Left kidney (tissue), 2 donors: ENCODE data around the gene LEO1. TPM values are rescaled to one million over a fixed set of nuclear protein-coding genes. Genes with fewer than 3 reads are reported as not detected.
A peak's percentile ranks its signal among the peaks of the same experiment; 100 is the strongest.
"Not testable (repeated sequence)": the region's sequence is repeated elsewhere in the genome, so short reads cannot be mapped to it uniquely, and the experiment has no call there.

Source experiments
- DNase-seq: peaks from one replicate; pipeline ENCODE4 v3.0.0-alpha.2; 2013
- polyA plus RNA-seq: library from polyadenylated mRNA; unstranded; fragments of 120-200 nt; gene quantifications from one replicate; pipeline ENCODE4 v1.2.1, GENCODE V29; 2013; ENCODE audit not compliant: insufficient read length

LEO1 gene
- polyA plus RNA-seq, 1 donor = 38.3 TPM

DNA sequence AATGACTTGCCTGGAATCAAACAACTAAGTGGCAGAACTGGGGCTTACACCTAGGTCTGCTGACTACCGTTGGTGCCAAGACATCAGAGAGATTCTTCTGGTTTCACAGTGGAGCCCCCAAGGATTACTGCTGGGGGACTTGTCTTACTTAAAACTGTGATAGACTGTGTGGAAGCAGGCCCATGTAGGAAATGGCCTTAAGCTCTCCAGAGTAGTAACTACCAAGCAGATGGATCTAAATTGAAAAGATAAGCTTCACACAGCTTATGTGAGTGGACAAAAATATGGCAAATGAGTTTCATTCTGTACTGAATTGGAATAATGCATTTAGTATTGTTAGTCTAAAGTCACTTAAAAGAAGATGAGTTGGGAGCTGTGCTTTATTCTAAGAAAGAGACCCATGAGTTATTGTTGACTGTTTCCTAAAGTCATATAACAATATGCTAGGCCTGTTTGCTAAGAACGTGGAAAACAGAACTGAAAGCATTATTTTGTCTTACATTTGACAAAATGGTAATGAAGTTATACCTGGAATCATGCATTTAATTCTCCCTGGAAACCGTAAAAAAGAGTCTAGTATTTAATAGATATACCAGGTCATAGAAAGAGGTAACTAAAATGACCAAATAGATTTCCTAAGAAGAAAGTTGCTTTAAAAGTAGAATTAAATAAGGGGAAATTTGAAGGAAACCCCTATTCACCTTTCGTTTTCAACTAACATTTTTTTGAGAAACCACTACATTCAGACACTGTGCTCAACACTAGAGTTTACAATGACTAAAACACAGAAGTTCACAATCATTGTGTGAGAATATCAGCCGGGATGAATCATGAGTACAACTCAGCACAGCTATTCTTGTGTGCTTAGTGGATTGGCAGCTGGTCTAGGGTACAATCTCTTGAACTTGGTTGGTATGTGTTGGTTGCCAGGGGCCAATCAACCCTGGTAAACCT lies 34.4 kb upstream of the LEO1 start:
- DNase-seq = no peak

GRCh38 chr15:52004806-52005205 lies 33.2 kb upstream of the LEO1 start:
- no peak for DNase-seq

DNA sequence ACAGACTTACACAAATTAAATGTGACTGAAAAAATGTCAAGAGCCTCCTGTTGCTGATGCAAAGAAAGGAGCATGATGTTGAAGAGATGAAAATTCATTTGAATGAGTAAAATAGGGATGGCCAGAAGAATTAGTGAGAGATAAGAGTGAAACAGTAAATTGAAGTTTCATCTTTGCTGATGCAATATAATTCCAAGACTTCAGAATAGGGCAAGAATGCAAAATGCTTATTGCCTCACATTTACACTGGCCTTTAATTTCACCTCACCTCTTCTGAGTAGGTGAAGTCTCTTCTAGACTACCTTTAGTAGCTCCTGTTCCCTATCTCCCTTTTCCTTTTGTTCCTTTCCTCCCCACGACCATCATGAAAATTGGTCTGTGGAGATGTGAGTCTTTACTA lies 32.1 kb upstream of the LEO1 start:
- DNase-seq = no peak

- DNase-seq = not testable (repeated sequence)
Measured at GRCh38 chr15:52003089-52003488, 31.5 kb upstream of the LEO1 start.

DNA sequence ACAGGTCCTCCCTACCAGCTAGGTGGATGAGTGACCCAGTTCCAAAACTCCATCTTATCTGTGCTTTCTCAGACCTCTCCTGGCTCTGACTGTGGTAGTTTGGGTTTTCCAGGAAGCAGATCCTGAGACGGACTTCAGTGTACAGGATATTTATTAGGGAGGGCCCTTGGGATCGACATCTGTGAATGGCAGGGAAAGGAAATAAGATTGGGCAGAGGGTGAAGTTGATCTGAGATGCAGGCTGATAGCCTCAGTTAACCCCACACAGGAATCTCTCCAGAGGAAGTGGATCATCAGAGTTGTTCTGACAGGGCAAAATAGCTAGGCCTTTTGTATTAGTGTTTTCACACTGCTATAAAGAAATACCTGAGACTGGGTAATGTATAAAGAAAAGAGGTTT lies 30.8 kb upstream of the LEO1 start:
- no peak for DNase-seq

GRCh38 chr15:51992953-51993352 lies 21.4 kb upstream of the LEO1 start:
- DNase-seq = no peak

- DNase-seq = no peak
Measured at GRCh38 chr15:51991141-51991540, 19.6 kb upstream of the LEO1 start.

- DNase-seq = no peak
Measured at GRCh38 chr15:51982770-51983103, 11.2 kb upstream of the LEO1 start.

DNA sequence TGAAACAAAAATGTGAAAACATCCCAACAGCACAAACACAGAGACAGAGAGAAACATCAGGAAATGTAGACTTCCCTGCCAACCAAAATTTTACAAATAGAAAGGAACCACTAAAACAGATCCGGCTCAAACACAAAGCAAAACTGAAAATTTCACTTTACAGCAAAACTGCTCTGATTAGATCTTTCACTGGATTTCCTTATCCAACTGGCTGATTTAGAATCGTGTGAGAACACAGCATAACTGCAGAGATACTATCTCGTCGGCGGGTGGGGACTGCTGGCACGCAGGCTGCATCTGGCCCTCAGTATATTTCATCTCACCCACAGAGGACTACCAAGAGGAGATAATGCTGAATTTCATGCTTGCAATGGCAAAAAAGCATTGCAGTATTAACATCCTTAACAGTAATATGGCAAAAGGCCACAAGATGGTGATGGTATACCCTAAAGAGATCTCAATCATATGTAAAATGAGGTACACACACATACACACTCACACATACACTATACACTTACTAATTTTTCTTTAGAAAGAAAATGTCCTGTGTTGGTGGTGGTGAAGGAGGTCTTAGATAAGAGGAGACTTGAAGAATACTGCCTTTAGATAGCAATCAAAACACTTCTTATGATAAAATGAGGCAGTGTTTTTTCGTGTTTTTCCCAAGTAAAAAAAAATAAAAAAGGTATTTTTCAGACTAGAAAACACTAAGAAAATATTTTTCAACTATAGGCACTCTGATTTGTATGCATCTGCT lies 10.6 kb upstream of the LEO1 start:
- peak; percentile 31 for DNase-seq

GRCh38 chr15:51973775-51974174 lies 2.2 kb upstream of the LEO1 start:
- no peak for DNase-seq

GRCh38 chr15:51973220-51973619 lies 1.6 kb upstream of the LEO1 start:
- DNase-seq = no peak

DNA sequence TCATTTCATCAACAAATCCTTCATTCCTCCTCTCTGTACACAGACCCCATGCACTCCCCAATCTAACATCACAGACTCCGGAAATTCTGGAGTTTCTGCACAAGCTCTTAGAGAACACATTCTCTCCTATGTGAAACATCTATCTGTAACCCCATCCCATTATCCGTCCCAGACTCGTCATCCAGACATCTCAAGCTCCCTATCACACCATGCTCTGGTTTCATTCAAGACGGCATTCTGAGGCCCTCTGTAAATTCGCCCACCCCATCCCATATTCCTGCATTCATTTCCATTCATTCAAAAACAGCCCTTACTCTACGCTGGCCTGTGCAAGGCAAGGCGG lies 575 bp downstream of the LEO1 start:
- DNase-seq = no peak

- no peak for DNase-seq
Measured at GRCh38 chr15:51970132-51970817, 1.3 kb downstream of the LEO1 start.

GRCh38 chr15:51969728-51970127 lies 1.9 kb downstream of the LEO1 start:
- DNase-seq = no peak

DNA sequence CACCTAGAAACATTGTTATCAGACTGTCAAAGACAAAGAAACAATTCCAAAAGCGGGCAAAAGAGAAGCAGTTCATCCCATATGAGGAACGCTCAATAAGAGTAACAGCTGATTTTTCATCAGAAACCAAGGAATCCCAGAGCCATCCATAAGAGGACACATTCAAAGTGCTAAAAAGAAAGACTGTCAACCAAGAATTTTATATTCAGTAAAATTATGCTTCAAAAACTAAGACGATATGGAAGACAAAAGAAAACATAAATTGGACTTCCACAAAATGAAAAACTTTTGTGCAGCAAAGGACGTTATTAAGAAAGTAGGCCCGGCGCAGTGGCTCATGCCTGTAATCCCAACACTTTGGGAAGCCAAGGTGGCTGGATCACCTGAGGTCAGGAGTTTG lies 4.0 kb downstream of the LEO1 start:
- DNase-seq = no peak

DNA sequence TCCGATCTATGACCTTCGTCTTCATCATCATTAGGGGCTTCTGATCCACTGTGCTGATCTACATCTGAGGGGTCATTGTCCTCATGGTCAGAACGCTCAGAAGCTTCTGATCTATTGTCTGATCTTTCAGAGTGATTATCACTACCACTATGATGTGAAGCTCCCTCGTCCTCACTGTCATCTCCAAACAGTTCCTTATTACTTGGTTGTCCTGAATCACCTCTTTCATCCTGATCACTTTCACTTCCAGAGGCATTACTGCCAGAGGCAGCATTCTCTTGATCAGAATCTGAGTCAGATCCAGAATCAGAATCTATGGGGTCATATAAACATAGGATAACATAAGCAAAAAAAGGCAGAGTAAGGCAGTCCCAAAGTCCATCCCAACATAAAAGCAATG lies 5.4 kb downstream of the LEO1 start:
- DNase-seq = no peak

- DNase-seq = no peak
Measured at GRCh38 chr15:51965691-51966090, 5.9 kb downstream of the LEO1 start.

DNA sequence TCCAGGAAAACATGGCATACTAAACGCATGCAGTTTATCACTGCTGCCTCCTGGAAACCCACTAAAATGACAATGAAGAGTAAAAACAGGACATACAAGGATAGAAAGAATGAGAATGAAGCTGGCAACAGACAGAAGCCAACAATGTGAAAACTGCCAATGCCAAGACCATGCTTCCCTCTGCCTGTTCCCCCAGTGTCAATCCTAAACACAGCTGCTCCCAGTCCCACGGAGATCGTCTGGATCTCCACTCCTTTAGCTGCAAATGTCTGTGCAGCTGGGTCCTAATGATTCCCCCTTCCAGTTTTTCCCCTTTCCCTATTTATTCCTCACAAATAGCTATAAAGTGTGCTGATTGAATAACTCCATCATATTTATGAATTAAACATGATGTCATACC lies 16.1 kb downstream of the LEO1 start:
- no peak for DNase-seq

- no peak for DNase-seq
Measured at GRCh38 chr15:51952805-51953204, 18.8 kb downstream of the LEO1 start.

GRCh38 chr15:51947124-51947523 lies 24.5 kb downstream of the LEO1 start:
- no peak for DNase-seq

DNA sequence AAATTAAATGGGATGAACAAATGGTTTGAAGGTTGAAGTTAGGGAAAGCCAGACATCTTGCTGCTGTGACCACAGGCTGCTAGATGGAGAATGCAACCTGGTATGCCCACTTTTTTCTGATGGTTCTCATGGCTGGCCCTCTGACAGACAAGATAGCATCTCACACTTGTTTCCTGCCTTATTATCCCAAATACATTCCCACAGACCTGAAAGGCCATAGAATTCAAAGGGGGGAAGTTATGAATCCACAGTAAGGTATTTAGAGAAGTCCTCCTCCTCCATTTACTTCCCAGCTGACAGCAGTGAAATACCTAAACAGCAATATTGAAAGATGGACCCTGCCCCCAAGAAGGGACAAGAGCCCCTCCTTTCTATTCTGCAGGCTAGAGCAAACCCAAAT lies 32.4 kb downstream of the LEO1 start:
- no peak for DNase-seq

GRCh38 chr15:51938286-51938685 lies 33.3 kb downstream of the LEO1 start:
- no peak for DNase-seq

DNA sequence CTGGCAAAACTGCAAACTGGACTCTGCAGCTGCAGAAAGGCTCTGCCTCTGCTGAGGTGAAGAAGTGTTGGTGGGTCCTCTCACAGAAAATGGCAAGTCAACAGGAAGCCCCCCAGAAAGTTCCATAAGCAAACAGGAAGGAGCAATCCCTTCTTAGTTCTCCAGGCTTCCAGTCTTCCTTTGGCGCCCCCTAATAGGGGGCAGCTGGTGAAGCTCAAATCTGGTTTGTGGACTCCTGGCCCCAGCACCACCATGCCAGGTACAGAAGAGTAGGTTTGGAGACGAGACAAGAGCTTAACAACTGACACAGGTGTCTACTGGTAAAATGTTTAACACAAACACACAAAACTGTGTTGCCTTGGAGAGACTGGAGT lies 35.5 kb downstream of the LEO1 start:
- DNase-seq = no peak
